WERI-Rb-1 (cell line): ENCODE measurements around the gene ANO7.

Source experiments
- DNase-seq: peaks from one replicate; pipeline ENCODE4 v3.0.0-alpha.2; 2020
- H3K27ac ChIP-seq: fragments of 250-450 bp; sonication (Bioruptor Pico); 2 replicates; pipeline ENCODE4 v1.5.1; 2020; ENCODE audit warnings: mild to moderate bottlenecking, moderate library complexity
- H3K27me3 ChIP-seq: fragments of 250-450 bp; sonication (Bioruptor Pico); 2 replicates; pipeline ENCODE4 v1.5.1; 2021; ENCODE audit warnings: mild to moderate bottlenecking, low read depth, moderate library complexity; ENCODE audit not compliant: insufficient read depth, severe bottlenecking
- H3K36me3 ChIP-seq: fragments of 250-450 bp; sonication (Bioruptor Pico); 2 replicates; pipeline ENCODE4 v1.5.1; 2020; ENCODE audit warnings: mild to moderate bottlenecking, moderate library complexity
- H3K4me3 ChIP-seq: 2 replicates; pipeline ENCODE4 v1.5.1; 2011; ENCODE audit warnings: low read depth, mild to moderate bottlenecking, control low read depth, low read length
- H3K9me3 ChIP-seq: fragments of 250-450 bp; sonication (Bioruptor Pico); 2 replicates; pipeline ENCODE4 v1.5.1; 2021; ENCODE audit warnings: mild to moderate bottlenecking, moderate library complexity; ENCODE audit not compliant: severe bottlenecking
- TF ChIP-seq, protein P1 (sequence below): IDR thresholded peaks from 2 replicates; pipeline ENCODE4 v1.5.1; 2011; ENCODE audit warnings: low read depth, mild to moderate bottlenecking, control low read depth, inconsistent platforms, low read length

Gene ANO7, protein sequence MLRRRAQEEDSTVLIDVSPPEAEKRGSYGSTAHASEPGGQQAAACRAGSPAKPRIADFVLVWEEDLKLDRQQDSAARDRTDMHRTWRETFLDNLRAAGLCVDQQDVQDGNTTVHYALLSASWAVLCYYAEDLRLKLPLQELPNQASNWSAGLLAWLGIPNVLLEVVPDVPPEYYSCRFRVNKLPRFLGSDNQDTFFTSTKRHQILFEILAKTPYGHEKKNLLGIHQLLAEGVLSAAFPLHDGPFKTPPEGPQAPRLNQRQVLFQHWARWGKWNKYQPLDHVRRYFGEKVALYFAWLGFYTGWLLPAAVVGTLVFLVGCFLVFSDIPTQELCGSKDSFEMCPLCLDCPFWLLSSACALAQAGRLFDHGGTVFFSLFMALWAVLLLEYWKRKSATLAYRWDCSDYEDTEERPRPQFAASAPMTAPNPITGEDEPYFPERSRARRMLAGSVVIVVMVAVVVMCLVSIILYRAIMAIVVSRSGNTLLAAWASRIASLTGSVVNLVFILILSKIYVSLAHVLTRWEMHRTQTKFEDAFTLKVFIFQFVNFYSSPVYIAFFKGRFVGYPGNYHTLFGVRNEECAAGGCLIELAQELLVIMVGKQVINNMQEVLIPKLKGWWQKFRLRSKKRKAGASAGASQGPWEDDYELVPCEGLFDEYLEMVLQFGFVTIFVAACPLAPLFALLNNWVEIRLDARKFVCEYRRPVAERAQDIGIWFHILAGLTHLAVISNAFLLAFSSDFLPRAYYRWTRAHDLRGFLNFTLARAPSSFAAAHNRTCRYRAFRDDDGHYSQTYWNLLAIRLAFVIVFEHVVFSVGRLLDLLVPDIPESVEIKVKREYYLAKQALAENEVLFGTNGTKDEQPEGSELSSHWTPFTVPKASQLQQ

DNA sequence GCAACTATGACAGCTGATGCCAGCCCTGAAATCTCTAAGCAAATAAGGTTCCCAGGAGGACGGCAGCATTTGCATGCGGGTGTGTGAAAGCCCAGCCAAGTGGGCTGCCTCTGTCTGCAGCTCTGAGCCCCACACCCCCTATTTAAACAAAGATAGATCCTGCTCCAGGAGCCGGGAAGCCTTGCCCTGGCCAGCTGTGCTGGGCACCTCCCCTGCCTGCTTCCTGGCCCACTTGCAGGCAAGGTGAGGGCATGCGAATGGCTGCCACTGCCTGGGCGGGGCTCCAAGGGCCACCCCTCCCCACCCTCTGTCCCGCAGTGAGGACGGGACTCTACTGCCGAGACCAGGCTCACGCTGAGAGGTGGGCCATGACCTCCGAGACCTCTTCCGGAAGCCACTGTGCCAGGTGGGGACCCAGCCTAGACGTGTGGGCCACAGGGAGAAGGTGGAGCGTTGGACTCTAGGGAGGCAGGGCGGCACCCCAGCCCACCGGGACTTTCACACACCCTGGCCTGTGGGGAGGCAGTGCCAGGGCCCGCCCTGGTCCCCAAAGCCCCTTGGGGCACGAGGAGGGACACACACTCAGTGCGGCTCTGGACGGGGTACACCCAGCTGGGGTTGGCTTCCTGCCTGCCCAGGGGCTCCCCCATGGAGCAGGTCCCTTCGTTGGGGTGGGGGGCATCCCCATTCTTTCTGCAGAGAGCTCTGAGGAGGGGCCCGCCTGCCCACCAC is at the start of gene ANO7:
ANO7 (plus strand) TSS at position 317 of the 732 bp plus-strand sequence. CDS start 1,387 bp downstream, outside the sequence.
- DNase-seq, result no peak
- Histone ChIP-seq H3K9me3 (no peaks in the 10 kb centered on the region), H3K4me3 (no peak within 1 kb of the TSS), H3K27me3 (no peaks in the 10 kb centered on the region), H3K27ac (no peak within 1 kb of the TSS), H3K36me3 (peaks cover under 1% of the 10 kb centered on the region; the same call in 1 of the 2 replicates)
- TF ChIP-seq, protein P1, sequence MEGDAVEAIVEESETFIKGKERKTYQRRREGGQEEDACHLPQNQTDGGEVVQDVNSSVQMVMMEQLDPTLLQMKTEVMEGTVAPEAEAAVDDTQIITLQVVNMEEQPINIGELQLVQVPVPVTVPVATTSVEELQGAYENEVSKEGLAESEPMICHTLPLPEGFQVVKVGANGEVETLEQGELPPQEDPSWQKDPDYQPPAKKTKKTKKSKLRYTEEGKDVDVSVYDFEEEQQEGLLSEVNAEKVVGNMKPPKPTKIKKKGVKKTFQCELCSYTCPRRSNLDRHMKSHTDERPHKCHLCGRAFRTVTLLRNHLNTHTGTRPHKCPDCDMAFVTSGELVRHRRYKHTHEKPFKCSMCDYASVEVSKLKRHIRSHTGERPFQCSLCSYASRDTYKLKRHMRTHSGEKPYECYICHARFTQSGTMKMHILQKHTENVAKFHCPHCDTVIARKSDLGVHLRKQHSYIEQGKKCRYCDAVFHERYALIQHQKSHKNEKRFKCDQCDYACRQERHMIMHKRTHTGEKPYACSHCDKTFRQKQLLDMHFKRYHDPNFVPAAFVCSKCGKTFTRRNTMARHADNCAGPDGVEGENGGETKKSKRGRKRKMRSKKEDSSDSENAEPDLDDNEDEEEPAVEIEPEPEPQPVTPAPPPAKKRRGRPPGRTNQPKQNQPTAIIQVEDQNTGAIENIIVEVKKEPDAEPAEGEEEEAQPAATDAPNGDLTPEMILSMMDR, result no peak

DNA sequence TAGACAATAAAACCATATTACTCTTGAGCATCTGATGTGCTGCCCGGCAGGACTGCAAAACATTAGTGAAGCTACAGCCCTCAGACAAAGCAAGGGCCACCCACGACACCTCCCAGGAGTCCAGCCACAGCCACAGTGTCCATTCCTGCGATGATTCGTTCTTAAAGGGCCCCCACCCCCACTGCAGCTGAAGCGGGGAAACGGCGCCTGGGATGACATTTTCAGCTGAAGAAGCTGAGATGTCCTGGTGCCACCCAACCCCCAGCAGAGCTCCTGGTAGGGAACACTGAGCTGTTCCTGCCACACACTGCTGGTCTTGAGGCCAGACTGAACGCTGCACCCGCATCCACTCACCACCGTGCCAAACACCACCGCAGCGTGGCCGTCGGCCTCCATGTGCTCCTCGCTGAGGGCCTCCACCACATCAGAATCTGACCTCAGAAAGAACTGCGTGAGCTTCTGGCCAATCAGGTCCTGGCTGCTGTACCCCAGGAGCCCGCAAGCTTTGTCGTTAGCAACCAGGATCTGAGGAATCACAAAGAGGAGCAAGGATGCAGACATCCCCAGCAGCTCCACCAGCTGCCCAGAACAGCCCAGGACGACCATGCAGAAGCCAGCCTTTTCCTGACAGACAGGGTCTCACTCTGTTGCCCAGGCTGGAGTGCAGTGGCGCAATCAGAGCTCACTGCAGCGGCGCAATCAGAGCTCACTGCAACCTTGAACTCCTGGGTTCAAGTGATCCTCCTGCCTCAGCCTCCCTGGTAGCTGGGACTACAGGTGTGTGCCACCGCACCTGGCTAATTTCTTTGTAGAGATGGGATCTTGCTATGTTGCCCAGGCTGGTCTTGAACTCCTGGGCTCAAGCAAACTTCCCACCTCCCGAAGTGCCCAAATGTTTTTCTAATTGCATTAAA is 48.7 kb upstream of the ANO7 start:
- no peaks in the 10 kb centered on the region for H3K27me3 ChIP-seq
- DNase-seq, result no peak
- TF ChIP-seq, protein P1, result no peak
- no peak overlapping the region for H3K4me3 ChIP-seq
- H3K27ac ChIP-seq, result no peak overlapping the region
- H3K9me3 ChIP-seq, result no peaks in the 10 kb centered on the region
- H3K36me3 ChIP-seq, result peaks cover 64% of the 10 kb centered on the region

DNA sequence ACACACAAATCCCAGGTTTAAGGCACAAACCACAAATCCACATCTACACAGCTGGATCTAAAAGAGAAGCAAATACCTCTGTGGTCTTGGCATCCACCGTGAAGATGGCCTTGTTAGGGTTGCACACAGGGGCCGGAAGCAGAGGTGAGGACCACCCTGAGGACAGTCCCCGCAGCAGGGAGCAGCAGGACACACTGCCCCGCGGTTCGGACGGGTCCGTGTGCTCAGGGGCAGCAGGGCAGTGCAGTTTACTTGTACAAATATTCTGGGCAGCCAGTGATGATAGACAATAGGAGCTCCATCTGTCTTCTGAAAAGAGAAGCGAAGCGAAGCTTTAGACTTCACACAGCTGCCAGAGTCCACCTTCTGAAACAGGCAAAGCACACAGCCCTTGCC is 48.0 kb upstream of the ANO7 start:
- no peak for DNase-seq
- H3K36me3 ChIP-seq, result peaks cover 57% of the 10 kb centered on the region
- no peaks in the 10 kb centered on the region for H3K9me3 ChIP-seq
- H3K4me3 ChIP-seq, result no peak overlapping the region
- TF ChIP-seq, protein P1, result no peak
- H3K27ac ChIP-seq, result no peak overlapping the region
- no peaks in the 10 kb centered on the region for H3K27me3 ChIP-seq

DNA sequence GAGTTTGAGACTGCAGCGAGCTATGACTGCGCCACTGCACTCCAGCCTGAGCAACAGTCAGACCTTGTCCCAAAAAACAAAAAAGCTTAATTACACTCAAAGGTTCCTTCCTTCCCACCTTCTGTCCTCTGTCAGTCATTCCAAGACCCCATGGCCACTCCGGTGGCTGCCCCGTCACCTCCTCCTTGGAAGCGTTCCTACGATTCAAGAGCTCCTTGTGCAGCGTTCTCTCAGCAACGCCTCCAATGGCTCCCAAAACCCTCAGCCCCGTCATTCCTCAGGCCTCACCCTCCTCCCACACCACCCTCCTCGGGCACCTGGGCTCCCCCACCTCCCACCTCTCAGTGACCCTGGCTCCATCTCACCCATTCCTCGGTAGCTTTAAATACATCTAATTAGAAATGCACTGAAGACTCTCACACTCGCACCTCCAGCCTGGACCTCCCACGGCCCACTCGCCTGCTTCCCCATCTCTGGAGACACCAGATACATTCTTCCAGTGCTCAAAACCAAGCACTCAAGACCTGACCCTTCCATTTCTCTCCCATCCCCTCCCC is 47.2 kb upstream of the ANO7 start:
- TF ChIP-seq, protein P1, result no peak
- peaks cover 53% of the 10 kb centered on the region for H3K36me3 ChIP-seq

DNA sequence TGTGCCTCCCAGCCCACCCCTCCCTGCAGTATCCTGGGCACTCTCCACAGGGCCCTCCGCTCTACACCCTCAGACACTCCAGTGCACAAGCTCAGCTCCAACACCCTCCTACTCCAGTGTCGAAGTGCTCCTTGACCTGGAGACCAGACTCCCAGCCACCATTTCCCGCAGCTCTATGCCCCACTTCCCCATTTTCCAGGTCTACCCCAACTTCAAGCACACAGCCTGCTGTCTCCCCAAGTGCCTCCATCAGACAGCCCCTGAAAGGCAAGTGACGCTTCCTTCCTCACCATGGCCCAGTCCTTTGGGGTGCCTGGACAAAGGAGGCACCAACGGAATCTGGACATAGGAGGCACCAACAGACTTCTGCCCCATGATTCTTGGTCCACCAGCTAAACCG is 46.4 kb upstream of the ANO7 start:
- no peak overlapping the region for H3K27ac ChIP-seq
- no peaks in the 10 kb centered on the region for H3K9me3 ChIP-seq
- H3K27me3 ChIP-seq, result no peaks in the 10 kb centered on the region
- no peak for DNase-seq
- TF ChIP-seq, protein P1, result no peak
- H3K4me3 ChIP-seq, result no peak overlapping the region
- H3K36me3 ChIP-seq, result peaks cover 48% of the 10 kb centered on the region

More for the DNA sequence above, 47.2 kb upstream of the ANO7 start:
- no peak overlapping the region for H3K27ac ChIP-seq
- no peak for DNase-seq
- no peaks in the 10 kb centered on the region for H3K27me3 ChIP-seq
- H3K9me3 ChIP-seq, result no peaks in the 10 kb centered on the region
- H3K4me3 ChIP-seq, result no peak overlapping the region
